ENCODE results near the gene MYH15.

GRCh38 chr3:108513961-108514360 is 3.6 kb upstream of the MYH15 start:
- TF ChIP-seq GATA3 (IDR thresholded peaks at IDR 0.05; ENCODE audit: low read depth, low read length) (no peak), GATA2 (IDR thresholded peaks at IDR 0.05; ENCODE audit: low read depth, low read length) (no peak)
